ENCODE data around the gene SVEP1.

SVEP1 gene

GRCh38 chr9:110514897-110515296, 64.6 kb downstream of the SVEP1 start:
- H3K4me1 Mint-ChIP-seq = no peaks in the 10 kb centered on the region
- ATAC-seq = no peak
- no peak for DNase-seq (ENCODE audit: low spot score in 2 of 2)
- no peak overlapping the region for H3K27ac Mint-ChIP-seq
- H3K36me3 Mint-ChIP-seq = no peaks in the 10 kb centered on the region
- peaks cover 3% of the 10 kb centered on the region for H3K9me3 Mint-ChIP-seq
- H3K4me3 Mint-ChIP-seq = no peak overlapping the region

GRCh38 chr9:110512817-110513216, 66.7 kb downstream of the SVEP1 start:
- Mint-ChIP-seq H3K27ac (no peak overlapping the region), H3K36me3 (no peaks in the 10 kb centered on the region), H3K9me3 (no peaks in the 10 kb centered on the region), H3K4me1 (no peaks in the 10 kb centered on the region), H3K4me3 (no peak overlapping the region)
- ATAC-seq (no peak), DNase-seq (ENCODE audit: low spot score in 2 of 2) (no peak)

GRCh38 chr9:110509792-110510191, 69.7 kb downstream of the SVEP1 start:
- no peak for ATAC-seq
- H3K36me3 Mint-ChIP-seq = no peaks in the 10 kb centered on the region

GRCh38 chr9:110502842-110503241, 76.7 kb downstream of the SVEP1 start:
- no peaks in the 10 kb centered on the region for H3K4me1 Mint-ChIP-seq
- peaks cover 8% of the 10 kb centered on the region for H3K9me3 Mint-ChIP-seq
- no peak overlapping the region for H3K27ac Mint-ChIP-seq
- no peaks in the 10 kb centered on the region for H3K36me3 Mint-ChIP-seq
- H3K4me3 Mint-ChIP-seq = no peak overlapping the region
- no peak for ATAC-seq
- no peak for DNase-seq (ENCODE audit: low spot score in 2 of 2)

More at GRCh38 chr9:110509792-110510191, 69.7 kb downstream of the SVEP1 start:
- DNase-seq (ENCODE audit: low spot score in 2 of 2) = no peak
- no peak overlapping the region for H3K27ac Mint-ChIP-seq
- H3K4me3 Mint-ChIP-seq = no peak overlapping the region
- peaks cover 8% of the 10 kb centered on the region for H3K9me3 Mint-ChIP-seq
- no peaks in the 10 kb centered on the region for H3K4me1 Mint-ChIP-seq

GRCh38 chr9:110499608-110500007, 79.9 kb downstream of the SVEP1 start:
- H3K9me3 Mint-ChIP-seq = peaks cover 5% of the 10 kb centered on the region
- H3K36me3 Mint-ChIP-seq = no peaks in the 10 kb centered on the region
- ATAC-seq (no peak), DNase-seq (ENCODE audit: low spot score in 2 of 2) (no peak)
- no peak overlapping the region for H3K4me3 Mint-ChIP-seq
- H3K27ac Mint-ChIP-seq = no peak overlapping the region
- H3K4me1 Mint-ChIP-seq = no peaks in the 10 kb centered on the region

GRCh38 chr9:110487196-110487595, 92.3 kb downstream of the SVEP1 start:
- ATAC-seq = no peak
- Mint-ChIP-seq H3K36me3 (no peaks in the 10 kb centered on the region), H3K9me3 (peaks cover 7% of the 10 kb centered on the region), H3K4me3 (no peak overlapping the region), H3K4me1 (no peaks in the 10 kb centered on the region), H3K27ac (no peak overlapping the region)
- DNase-seq (ENCODE audit: low spot score in 2 of 2) = no peak

- no peaks in the 10 kb centered on the region for H3K4me1 Mint-ChIP-seq
- no peaks in the 10 kb centered on the region for H3K36me3 Mint-ChIP-seq
- no peak for ATAC-seq
- no peak overlapping the region for H3K27ac Mint-ChIP-seq
- H3K9me3 Mint-ChIP-seq = peaks cover 7% of the 10 kb centered on the region
- DNase-seq (ENCODE audit: low spot score in 2 of 2) = no peak
- no peak overlapping the region for H3K4me3 Mint-ChIP-seq
These were observed 93.3 kb downstream of the SVEP1 start for GRCh38 chr9:110486218-110486617.

GRCh38 chr9:110479481-110479880, 100.1 kb downstream of the SVEP1 start:
- no peak overlapping the region for H3K27ac Mint-ChIP-seq
- H3K4me3 Mint-ChIP-seq = no peak overlapping the region
- no peaks in the 10 kb centered on the region for H3K36me3 Mint-ChIP-seq
- ATAC-seq (no peak), DNase-seq (ENCODE audit: low spot score in 2 of 2) (no peak)
- peaks cover 3% of the 10 kb centered on the region for H3K9me3 Mint-ChIP-seq
- H3K4me1 Mint-ChIP-seq = no peaks in the 10 kb centered on the region

- ATAC-seq (no peak), DNase-seq (ENCODE audit: low spot score in 2 of 2) (no peak)
- H3K36me3 Mint-ChIP-seq = no peaks in the 10 kb centered on the region
- no peak overlapping the region for H3K4me3 Mint-ChIP-seq
- no peaks in the 10 kb centered on the region for H3K4me1 Mint-ChIP-seq
- H3K9me3 Mint-ChIP-seq = no peaks in the 10 kb centered on the region
- no peak overlapping the region for H3K27ac Mint-ChIP-seq
These were observed 103.3 kb downstream of the SVEP1 start for GRCh38 chr9:110476251-110476650.

GRCh38 chr9:110472111-110472510, 107.4 kb downstream of the SVEP1 start:
- Mint-ChIP-seq H3K9me3 (no peaks in the 10 kb centered on the region), H3K27ac (no peak overlapping the region), H3K4me1 (no peaks in the 10 kb centered on the region), H3K4me3 (no peak overlapping the region), H3K36me3 (no peaks in the 10 kb centered on the region)
- no peak for DNase-seq (ENCODE audit: low spot score in 2 of 2)
- ATAC-seq = no peak

GRCh38 chr9:110468950-110469349, 110.6 kb downstream of the SVEP1 start:
- H3K27ac Mint-ChIP-seq = no peak overlapping the region
- ATAC-seq (no peak), DNase-seq (ENCODE audit: low spot score in 2 of 2) (no peak)
- no peaks in the 10 kb centered on the region for H3K4me1 Mint-ChIP-seq
- H3K4me3 Mint-ChIP-seq = no peak overlapping the region
- no peaks in the 10 kb centered on the region for H3K36me3 Mint-ChIP-seq
- H3K9me3 Mint-ChIP-seq = no peaks in the 10 kb centered on the region

GRCh38 chr9:110465190-110465589, 114.4 kb downstream of the SVEP1 start:
- Mint-ChIP-seq H3K27ac (no peak overlapping the region), H3K36me3 (no peaks in the 10 kb centered on the region), H3K9me3 (no peaks in the 10 kb centered on the region), H3K4me1 (no peaks in the 10 kb centered on the region), H3K4me3 (no peak overlapping the region)
- ATAC-seq (no peak), DNase-seq (ENCODE audit: low spot score in 2 of 2) (no peak)

- DNase-seq (ENCODE audit: low spot score in 2 of 2) (no peak), ATAC-seq (no peak)
- no peaks in the 10 kb centered on the region for H3K36me3 Mint-ChIP-seq
- no peak overlapping the region for H3K27ac Mint-ChIP-seq
- no peaks in the 10 kb centered on the region for H3K9me3 Mint-ChIP-seq
- H3K4me1 Mint-ChIP-seq = no peaks in the 10 kb centered on the region
- H3K4me3 Mint-ChIP-seq = no peak overlapping the region
These were observed 115.2 kb downstream of the SVEP1 start for GRCh38 chr9:110464321-110464720.

- DNase-seq (ENCODE audit: low spot score in 2 of 2) = no peak
- no peak overlapping the region for H3K4me3 Mint-ChIP-seq
- no peaks in the 10 kb centered on the region for H3K4me1 Mint-ChIP-seq
- ATAC-seq = no peak
- no peaks in the 10 kb centered on the region for H3K36me3 Mint-ChIP-seq
- no peaks in the 10 kb centered on the region for H3K9me3 Mint-ChIP-seq
- H3K27ac Mint-ChIP-seq = no peak overlapping the region
These were observed 116.0 kb downstream of the SVEP1 start for GRCh38 chr9:110463499-110463898.

GRCh38 chr9:110457245-110457644, 122.3 kb downstream of the SVEP1 start:
- H3K36me3 Mint-ChIP-seq = no peaks in the 10 kb centered on the region
- H3K4me1 Mint-ChIP-seq = no peaks in the 10 kb centered on the region
- no peak for ATAC-seq
- H3K9me3 Mint-ChIP-seq = no peaks in the 10 kb centered on the region
- no peak overlapping the region for H3K27ac Mint-ChIP-seq
- H3K4me3 Mint-ChIP-seq = no peak overlapping the region
- no peak for DNase-seq (ENCODE audit: low spot score in 2 of 2)

GRCh38 chr9:110456681-110457080, 122.9 kb downstream of the SVEP1 start:
- ATAC-seq = no peak
- H3K4me1 Mint-ChIP-seq = no peaks in the 10 kb centered on the region
- no peak overlapping the region for H3K27ac Mint-ChIP-seq
- no peaks in the 10 kb centered on the region for H3K9me3 Mint-ChIP-seq
- no peak for DNase-seq (ENCODE audit: low spot score in 2 of 2)
- no peak overlapping the region for H3K4me3 Mint-ChIP-seq
- no peaks in the 10 kb centered on the region for H3K36me3 Mint-ChIP-seq

- no peak overlapping the region for H3K27ac Mint-ChIP-seq
- no peak overlapping the region for H3K4me3 Mint-ChIP-seq
- H3K9me3 Mint-ChIP-seq = no peaks in the 10 kb centered on the region
- DNase-seq (ENCODE audit: low spot score in 2 of 2) (no peak), ATAC-seq (no peak)
- no peaks in the 10 kb centered on the region for H3K4me1 Mint-ChIP-seq
- no peaks in the 10 kb centered on the region for H3K36me3 Mint-ChIP-seq
These were observed 123.7 kb downstream of the SVEP1 start for GRCh38 chr9:110455860-110456259.

Data from stimulated activated effector memory CD8-positive, alpha-beta T cell treated with anti-CD3 and anti-CD28 coated beads, Interleukin-12 subunit alpha, Interleukin-12 subunit beta, amount 100 ng/mL, for 72 hours (primary cell).